Muscle of arm (tissue), 12 donors: ENCODE data around the gene ELP4. TPM values are rescaled to one million over a fixed set of nuclear protein-coding genes. Genes with fewer than 3 reads are reported as not detected.
A peak's percentile ranks its signal among the peaks of the same experiment; 100 is the strongest.

Source experiments
- DNase-seq: peaks from one replicate; pipeline ENCODE4 v3.0.0-alpha.2; 2013
- polyA plus RNA-seq, 12 donors: library from polyadenylated mRNA; unstranded; fragments of 120-200 nt; gene quantifications; one replicate each; pipeline ENCODE4 v1.2.1, GENCODE V29; 2013; ENCODE audit not compliant: insufficient read length in 12 of 12

Gene ELP4
- polyA plus RNA-seq, 12 donors: 14.5 to 21.7 (median 18.2) TPM; not detected in 1

GRCh38 chr11:31768749-31769640 is 259.4 kb downstream of the ELP4 start:
- no peak for DNase-seq

GRCh38 chr11:31770011-31770700 is 260.6 kb downstream of the ELP4 start:
- no peak for DNase-seq

GRCh38 chr11:31772412-31772811 is 262.8 kb downstream of the ELP4 start:
- no peak for DNase-seq

- DNase-seq: peak; percentile 52
These were observed 269.8 kb downstream of the ELP4 start for GRCh38 chr11:31779374-31779791.

- DNase-seq: no peak
These were observed 270.5 kb downstream of the ELP4 start for GRCh38 chr11:31780078-31780477.

- no peak for DNase-seq
These were observed 271.0 kb downstream of the ELP4 start for GRCh38 chr11:31780480-31780971.

- DNase-seq: no peak
These were observed 272.7 kb downstream of the ELP4 start for GRCh38 chr11:31782257-31782656.

- DNase-seq: no peak
These were observed 273.7 kb downstream of the ELP4 start for GRCh38 chr11:31783252-31783651.

- no peak for DNase-seq
These were observed 275.0 kb downstream of the ELP4 start for GRCh38 chr11:31784611-31785010.

GRCh38 chr11:31786996-31787685 is 277.6 kb downstream of the ELP4 start:
- no peak for DNase-seq

GRCh38 chr11:31788085-31788484 is 278.5 kb downstream of the ELP4 start:
- DNase-seq: no peak

GRCh38 chr11:31790649-31791048 is 281.1 kb downstream of the ELP4 start:
- no peak for DNase-seq

- no peak for DNase-seq
These were observed 282.5 kb downstream of the ELP4 start for GRCh38 chr11:31792036-31792435.

- DNase-seq: no peak
These were observed 282.9 kb downstream of the ELP4 start for GRCh38 chr11:31792456-31792855.

GRCh38 chr11:31793264-31793663 is 283.7 kb downstream of the ELP4 start:
- DNase-seq: no peak

GRCh38 chr11:31794548-31794947 is 285.0 kb downstream of the ELP4 start:
- no peak for DNase-seq

GRCh38 chr11:31795706-31796498 is 286.3 kb downstream of the ELP4 start:
- no peak for DNase-seq

GRCh38 chr11:31796499-31797189 is 287.1 kb downstream of the ELP4 start:
- no peak for DNase-seq

- DNase-seq: no peak
These were observed 287.9 kb downstream of the ELP4 start for GRCh38 chr11:31797190-31798056.

GRCh38 chr11:31798057-31798553 is 288.5 kb downstream of the ELP4 start:
- DNase-seq: no peak
